Right hindlimb (tissue), 1 donor: ENCODE results near the gene LCNL1.
"Not testable (repeated sequence)": the region's sequence is repeated elsewhere in the genome, so short reads cannot be mapped to it uniquely, and the experiment has no call there.

Experiments
- DNase-seq: peaks from one replicate; pipeline ENCODE4 v3.0.0-alpha.2; 2018

Gene LCNL1

DNA sequence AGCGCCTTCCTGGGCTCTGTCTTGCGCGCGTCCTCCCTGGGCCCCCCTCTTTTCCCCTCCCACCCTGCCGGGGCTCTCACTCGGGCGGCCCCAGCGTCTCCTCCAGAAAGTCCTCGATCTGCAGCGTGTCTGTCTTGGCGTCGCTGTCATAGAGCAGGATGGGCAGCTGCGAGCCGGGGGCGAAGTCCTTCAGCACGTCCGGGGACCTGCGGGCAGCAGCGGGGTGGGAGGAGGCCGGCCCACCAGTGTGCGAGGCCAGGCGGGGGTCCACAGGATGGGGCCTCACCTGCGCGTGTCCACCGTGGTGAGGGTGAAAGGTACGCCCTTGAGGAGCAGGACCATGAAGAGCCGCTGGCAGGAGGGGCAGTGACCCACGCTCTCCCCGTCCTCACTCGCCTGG lies 12.6 kb downstream of the LCNL1 start:
- no peak for DNase-seq

DNA sequence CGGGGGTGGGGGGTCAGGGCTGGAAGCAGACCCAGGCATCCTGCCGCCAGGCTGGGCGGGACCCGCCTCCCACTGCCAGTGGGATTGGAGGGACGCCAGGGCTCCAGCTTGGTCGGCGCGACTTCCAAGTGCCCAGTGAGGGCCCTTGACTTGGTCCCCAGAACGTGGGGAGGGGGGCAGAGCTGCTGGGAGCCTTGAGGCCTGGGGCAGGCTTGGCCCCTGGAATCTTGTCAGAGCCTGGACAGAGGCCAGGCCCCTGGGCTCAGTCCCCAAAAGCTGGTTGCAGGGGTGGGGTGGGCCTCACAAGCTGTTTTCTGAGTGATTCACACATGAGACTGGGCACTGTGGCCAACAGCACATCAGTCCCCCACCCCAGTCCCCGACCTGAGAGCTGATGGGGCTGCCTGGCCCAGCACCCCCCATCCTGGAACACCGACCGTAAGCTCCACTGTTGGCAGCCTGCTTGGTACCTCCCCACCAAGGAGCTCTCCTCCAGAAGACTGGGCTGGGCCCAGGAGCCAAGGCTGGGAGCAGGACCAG lies 13.0 kb downstream of the LCNL1 start:
- DNase-seq = no peak

DNA sequence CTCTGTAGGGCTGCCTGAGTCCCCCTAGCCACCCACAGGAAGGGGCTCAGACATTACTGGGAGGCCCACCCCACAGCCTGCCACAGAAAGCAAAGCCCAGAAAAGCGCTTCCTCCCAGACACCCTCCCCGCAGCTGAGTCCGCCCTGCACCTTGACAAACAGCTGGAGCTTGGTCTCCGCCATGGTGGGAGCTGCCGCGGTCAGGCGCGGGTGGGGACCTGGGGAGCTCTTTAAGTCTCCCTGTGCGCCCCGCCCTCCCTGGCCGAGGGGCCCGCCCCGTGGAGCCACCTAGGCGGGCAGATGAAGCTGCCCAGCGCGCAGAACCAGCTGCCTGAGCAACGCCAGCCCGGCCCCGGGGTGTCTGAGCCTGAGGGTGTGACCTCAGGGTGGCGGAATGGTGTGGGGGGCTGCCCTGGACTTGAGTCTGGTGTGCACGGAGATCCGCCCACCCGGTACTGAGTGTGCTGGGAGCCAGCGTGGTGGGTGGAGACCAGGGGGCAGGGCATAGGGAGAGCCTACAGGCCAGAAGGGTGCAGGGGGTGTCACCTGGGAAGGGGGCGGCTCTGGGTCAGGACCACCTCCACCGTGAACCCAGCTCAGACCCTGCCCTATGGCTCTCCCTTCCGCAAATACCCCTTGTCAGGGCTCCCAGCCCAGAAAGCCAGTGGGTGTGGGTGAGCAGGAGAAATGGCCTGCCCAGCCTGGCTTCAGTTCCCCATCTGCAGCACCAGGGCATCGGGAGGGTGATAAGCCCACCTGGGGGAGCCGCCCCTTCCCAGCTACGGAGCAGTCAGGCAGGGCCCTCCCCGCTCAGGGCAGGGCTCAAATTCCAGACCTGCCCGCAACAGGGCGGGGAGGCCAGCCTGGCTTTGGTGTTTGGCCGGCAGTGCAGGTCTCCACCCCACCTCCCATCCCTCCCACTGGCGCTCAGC lies 13.8 kb downstream of the LCNL1 start, which contains the start of gene CLIC3:
CLIC3 (minus strand) TSS at position 208 of the 932 bp plus-strand sequence; CDS start at position 183, 25 bp downstream.
- no peak for DNase-seq

- DNase-seq = no peak
Observed at GRCh38 chr9:136997371-136997770, 14.6 kb downstream of the LCNL1 start.

GRCh38 chr9:136997830-136998234 lies 15.0 kb downstream of the LCNL1 start:
- DNase-seq = no peak

GRCh38 chr9:137000177-137000930 lies 17.6 kb downstream of the LCNL1 start:
- DNase-seq = no peak

DNA sequence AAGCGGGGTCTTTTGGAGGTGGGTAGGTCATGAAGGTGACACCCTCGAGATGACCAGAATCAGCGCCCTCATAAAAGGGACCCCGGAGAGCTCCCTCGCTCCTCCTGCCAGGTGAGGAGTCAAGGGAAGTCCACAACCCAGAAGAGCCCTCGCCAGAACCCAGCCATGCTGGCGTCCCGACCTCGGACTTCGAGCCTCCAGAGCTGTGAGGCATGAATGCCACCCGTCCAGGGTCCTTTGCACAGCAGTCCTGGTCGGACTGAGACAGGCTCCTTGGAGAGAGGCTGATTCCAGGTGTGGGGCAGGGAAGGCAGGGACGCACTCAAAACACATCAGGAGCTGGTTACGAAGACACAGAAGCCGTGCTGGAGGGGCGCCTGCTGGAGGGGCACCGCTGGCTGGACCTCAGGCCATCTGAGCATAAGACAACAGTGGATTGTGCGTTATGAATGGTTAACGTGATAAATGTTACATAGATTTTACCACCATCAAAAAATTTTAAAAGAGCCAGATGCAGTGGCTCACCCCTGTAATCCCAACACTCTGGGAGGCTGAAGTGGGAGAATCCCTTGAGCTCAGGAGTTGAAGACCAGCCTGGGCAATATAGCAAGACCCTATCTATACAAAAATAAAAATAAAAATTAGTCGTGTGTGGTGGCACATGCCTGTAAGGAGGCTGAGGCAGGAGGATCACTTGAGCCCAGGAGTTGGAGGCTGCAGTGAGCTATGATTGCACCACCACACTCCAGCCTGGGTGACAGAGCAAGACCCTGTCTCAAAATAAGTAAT lies 19.3 kb downstream of the LCNL1 start:
- DNase-seq = no peak

DNA sequence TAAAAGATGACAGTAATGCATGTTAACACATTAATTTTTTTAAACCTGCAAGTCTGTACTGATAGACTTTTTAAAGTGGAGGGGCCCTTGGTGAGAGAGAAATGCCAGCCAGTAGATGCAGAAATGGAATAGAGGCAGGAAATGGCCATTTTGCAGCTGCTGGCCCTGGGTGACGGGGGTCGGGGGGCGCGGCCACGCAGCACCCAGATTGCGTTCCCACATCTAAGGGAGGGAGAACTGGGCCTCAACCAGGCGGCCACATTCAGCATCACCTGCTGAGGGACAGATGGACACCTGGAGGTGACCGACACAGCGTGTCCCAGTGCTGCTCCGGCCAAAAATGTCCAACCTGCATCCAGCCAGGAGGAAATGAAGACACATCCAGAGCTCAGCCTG lies 19.9 kb downstream of the LCNL1 start:
- no peak for DNase-seq

- DNase-seq = not testable (repeated sequence)
Observed at GRCh38 chr9:137004285-137004684, 21.5 kb downstream of the LCNL1 start.

- DNase-seq = no peak
Observed at GRCh38 chr9:137006116-137007003, 23.6 kb downstream of the LCNL1 start.

DNA sequence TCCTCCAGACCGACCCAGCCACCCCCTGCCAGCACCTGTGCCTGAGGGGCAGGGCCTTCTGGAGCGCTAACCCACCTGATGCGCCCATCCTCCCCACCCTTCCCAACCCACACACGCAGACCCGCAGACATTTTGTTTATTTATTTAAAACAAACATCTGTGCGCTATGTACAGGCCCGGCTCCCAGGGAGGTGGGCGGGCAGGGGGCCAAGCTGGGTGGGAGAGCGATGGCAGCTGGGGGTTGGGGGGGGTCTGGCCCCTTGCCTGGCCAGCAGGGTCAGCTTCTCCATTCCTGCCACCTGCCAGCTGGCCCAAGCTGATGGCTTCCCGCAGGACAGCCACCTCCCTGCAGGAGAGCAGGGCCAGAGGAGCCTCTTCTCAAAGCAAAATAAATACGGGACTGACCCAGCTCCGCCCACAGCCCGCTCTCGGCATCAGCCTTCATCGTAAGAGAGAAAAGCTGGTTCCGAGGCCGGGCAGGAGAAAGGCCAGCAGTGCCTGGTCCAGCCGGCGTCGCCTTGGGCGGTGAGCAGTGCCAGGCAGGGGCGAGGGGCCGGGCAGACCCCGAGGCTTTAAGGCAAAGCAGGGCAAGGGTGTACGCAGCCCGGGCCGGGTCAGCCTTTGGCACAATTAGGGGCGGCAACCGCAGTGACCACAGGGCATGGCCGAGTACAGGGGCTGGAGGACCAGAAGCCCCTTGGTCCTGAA lies 24.5 kb downstream of the LCNL1 start:
- DNase-seq = no peak

- DNase-seq = no peak
Observed at GRCh38 chr9:137007816-137008270, 25.1 kb downstream of the LCNL1 start.

- no peak for DNase-seq
Observed at GRCh38 chr9:137008312-137008711, 25.5 kb downstream of the LCNL1 start.

DNA sequence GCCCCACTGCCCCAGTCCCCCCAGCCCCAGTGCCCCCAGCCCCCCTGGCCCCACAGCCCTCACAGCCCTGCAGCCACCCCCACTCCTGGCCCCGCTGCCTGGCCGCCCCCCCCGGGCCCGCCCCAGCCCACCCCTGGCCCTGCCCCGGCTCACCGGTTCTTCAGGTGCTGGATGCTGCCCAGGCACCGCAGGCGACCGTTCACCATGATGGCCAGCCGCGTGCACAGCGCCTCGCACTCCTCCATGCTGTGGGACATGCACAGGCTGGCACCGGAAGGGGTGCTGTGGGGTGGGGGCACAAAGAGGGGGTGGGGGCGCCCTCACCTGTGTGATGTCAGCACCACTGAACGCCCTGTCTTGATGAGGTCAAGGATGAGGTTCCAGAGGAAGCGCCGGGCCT lies 26.4 kb downstream of the LCNL1 start:
- no peak for DNase-seq

DNA sequence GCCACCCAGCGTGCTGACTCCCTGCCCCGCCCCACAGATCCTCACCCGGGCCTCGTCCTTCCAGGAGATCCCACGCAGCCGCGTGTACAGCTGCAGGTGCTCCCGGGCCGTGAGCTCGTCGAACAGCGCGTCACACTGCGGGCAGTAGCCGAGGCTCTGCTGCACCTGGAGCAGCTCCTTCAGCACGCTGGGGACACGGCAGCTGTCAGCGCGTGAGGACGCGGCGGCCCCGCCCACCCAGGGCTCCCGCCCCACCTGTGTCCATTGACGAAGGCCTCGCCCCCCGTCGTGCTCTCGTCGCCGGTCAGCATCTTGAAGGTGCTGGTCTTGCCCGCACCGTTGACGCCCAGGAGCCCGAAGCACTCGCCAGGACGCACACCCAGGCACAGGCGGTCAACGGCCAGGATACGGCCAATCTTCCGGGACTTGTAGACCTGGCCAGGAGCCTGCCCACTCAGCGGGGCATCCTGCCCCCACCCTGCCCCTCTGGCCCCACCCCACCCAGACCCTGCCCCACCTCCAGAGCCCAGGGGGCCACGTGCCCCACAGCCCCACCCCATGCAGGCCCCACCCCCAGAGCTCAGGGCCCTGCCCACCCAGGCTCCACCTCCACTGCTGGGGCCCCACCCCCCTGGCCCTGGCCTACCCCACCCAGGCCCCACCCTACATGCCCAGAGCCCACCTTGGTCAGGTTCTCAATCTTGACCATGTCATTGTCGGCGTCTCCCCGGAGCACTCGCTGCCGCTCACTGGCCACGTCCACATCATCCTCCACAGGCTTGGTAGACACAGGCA lies 27.3 kb downstream of the LCNL1 start:
- DNase-seq = no peak

DNA sequence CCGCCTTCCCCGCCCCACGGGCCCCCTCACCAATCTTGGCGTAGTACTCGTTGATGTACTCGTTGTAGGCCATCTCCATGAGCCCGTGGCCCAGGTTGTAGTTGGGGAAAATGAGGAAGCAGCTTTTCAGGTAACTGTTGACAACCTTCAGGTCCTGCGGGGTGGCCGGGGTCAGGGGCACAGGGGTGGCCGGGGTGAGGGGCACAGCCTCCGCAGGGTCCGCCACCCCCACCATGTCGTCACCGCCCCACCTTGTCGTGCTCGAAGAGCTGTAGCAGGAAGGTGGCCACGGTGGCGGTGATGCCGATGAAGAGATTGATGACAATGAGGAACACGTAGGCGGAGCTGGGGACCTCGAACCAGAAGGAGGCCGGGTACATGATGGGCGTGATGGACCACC lies 28.4 kb downstream of the LCNL1 start:
- DNase-seq = no peak

GRCh38 chr9:137011907-137012675 lies 29.3 kb downstream of the LCNL1 start:
- no peak for DNase-seq

DNA sequence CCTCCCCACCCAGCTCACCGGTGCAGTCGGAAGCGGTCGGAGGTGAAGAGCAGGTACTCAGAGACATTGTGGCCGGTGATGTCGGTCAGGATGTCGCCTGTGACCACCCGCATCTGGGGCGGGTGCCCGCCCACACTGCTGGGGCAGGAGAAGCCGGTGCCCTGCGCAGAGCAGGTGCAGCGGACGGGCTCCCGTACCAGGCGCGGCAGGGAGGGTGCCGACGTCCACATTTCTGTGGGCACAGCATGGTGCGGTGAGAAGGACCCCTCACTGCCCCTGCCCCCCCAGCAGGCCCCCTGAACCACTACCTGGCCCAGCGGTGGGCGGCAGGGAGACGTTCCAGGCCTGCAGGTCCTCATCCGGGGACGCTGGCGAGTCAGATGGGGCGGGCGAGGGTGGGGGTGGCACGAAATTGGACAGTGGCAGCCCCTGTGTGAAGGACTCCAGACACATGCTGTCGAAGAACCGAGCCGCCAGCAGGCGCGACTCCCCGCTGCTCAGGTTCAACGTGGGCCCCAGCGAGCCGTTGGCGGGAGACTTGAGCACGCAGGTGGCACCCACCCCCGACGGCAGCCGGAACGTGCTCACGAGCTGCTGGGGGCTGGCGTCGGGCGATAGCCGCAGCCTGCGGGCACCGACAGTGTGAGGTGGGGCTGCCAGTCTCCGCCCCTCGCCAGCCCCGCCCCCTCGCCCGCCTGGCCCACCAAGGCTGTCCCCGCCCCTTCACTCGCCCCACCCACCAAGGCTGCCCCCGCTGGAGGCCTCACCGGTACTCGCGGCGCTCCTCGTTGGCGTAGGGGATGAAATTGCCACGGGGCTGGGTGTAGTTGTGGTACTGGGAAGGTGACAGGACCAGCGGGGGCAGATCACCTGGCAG lies 30.1 kb downstream of the LCNL1 start:
- no peak for DNase-seq
